T-helper 1 cell (primary cell): ENCODE measurements around the gene CAST.
"Not testable (repeated sequence)": the region's sequence is repeated elsewhere in the genome, so short reads cannot be mapped to it uniquely, and the experiment has no call there.

Experiments
- DNase-seq, 5 donors: peaks; one replicate each; pipeline ENCODE4 v3.0.0-alpha.2; 2012 to 2020

The CAST gene

DNA sequence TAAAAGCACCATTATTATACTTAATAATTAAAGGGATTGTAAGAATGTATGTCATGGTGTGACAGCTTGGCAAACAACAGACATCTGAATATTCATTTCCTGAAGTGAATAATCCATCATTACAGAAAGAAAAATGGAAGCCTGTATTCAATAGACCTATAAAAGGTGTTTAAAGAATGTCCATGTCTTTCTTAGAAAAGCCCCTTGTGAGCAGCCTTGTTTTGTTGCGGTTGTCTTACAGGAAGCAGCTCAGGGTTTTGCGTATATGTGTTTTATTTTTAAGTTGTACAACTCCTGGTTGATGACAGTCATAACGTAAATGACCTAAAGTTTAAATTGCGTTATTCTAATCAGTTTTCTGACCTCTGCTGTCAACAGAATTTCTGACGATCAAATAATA is 53.8 kb downstream of the CAST start:
- peak in 1 of 5 donors; percentile 6 for DNase-seq

DNA sequence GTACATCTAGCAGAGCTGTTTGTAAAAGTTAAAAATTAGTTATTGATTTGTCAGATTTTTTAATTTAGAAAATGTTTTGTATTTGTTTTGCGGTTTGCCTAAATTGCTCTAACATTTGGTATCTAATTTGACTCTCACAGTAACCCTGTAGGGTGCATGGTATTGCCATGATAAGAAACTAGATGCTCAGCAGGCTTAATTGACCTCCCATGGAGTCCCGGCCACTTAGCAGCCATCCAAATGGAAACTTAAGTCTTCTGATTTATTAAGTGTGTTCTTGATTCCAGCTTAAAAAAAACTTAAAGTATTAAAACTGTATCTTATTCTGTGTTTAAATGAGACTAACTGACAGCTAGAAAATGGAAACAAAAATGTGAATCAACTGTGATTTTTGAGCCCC is 54.5 kb downstream of the CAST start:
- DNase-seq = no peak

GRCh38 chr5:96717874-96718273 is 55.7 kb downstream of the CAST start:
- no peak for DNase-seq

DNA sequence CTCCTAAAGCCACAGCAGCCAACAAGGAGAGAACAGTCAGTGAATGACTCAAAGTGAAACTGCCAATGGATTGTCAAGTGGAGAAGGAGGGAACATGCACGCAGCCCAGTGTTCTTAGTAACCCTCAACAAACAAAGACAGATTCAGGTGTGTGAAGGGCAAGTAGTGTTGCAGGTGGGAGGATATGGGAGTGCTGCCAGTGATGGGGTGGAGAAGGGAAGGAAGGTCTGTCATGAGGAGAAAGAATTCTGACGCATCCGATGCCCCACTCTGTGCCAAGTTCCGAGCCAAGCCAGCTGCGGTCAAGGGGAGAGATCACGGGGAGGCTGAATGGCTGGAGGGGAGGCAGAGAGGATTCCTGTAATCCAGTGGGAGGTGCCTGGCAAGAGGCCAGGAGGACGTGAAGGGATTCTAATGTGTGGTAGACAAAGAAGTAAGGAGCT is 56.5 kb downstream of the CAST start:
- DNase-seq = no peak

- DNase-seq = no peak
Observed at GRCh38 chr5:96720408-96720807, 58.2 kb downstream of the CAST start.

DNA sequence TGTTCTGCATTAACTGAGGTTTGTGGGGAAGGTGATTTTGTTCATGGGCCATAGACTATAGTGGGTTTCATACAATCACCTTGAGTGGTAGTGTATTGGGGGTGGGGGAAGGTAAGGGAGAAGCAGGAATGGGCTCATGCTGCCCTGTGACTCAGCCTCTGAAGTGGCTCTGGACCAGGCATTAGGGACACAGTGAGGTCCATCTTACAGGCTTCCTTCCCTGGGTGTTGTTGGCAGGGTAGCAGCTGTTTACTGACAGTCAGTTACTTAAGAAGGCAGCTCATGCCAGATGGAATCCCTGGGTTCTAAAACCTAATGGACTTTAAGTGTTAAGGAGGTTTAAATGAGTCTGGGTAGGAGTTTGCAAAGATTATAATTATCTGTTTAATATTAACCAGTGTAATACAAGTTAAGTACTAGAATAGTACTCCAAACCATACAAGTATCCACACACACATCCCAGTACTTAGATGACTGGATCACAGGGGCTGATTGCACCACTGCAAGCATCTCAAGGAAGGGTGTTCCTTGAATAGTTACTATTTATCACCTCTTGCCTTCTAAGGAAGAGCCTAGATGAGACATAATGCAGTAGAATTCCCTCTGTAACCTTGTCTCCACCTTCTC is 59.3 kb downstream of the CAST start:
- no peak for DNase-seq

- DNase-seq = no peak
Observed at GRCh38 chr5:96725257-96725656, 63.1 kb downstream of the CAST start.

DNA sequence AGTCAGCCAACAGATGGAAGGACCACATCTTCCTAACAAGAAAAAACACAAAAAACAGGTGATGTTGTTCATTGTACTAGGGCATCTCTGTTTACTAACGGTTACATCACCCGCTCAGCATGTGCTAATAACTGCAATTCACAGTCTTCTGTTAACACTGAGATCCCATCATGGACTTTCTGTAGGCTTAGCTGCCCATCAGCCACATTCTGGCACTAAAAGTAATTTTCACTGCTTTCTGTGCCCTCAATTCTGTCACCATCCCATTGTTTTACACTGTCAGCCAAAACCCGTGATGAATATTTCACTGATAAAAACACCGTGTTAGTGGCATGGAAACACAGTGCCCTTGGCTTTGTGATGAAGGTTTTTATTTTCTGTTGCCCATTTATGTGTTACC is 64.6 kb downstream of the CAST start:
- DNase-seq = no peak

DNA sequence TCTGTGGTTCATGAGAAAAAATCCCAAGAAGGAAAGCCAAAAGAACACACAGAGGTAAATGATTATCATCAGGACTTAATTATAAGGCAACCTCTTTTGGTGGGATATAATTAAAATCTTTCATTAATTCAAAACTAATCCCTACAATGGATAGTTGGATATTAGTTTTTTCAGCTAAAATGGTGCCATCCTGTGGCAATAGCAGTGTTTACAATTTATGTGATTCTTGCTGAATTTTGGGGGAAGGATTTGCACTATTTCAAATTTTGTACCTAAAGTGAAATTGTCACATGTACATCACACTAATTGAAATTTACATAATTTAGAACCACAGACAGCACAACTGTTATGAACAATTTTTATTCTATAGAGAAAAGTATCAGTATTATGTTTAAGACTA is 67.0 kb downstream of the CAST start:
- DNase-seq = no peak

DNA sequence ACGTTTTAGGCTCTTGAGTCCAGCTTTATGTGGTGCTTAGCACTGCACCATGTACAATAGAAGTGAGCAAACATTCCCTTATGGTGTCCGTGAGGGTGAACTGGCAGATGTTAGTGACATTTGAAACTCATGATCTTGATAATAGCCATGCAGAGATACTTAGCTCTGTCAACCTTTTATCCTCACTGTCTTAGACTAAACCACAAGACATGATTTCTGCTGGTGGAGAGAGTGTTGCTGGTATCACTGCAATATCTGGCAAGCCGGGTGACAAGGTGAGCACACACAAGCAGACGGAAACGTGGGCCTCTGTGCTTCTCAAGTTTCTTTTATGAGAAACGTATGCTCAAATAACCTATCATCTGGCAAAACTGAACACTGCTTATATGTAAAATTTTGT is 68.4 kb downstream of the CAST start:
- DNase-seq = no peak

- DNase-seq = no peak
Observed at GRCh38 chr5:96733771-96734500, 71.8 kb downstream of the CAST start.

- DNase-seq = no peak
Observed at GRCh38 chr5:96734871-96735325, 72.7 kb downstream of the CAST start.

- no peak for DNase-seq
Observed at GRCh38 chr5:96736937-96737336, 74.8 kb downstream of the CAST start.

DNA sequence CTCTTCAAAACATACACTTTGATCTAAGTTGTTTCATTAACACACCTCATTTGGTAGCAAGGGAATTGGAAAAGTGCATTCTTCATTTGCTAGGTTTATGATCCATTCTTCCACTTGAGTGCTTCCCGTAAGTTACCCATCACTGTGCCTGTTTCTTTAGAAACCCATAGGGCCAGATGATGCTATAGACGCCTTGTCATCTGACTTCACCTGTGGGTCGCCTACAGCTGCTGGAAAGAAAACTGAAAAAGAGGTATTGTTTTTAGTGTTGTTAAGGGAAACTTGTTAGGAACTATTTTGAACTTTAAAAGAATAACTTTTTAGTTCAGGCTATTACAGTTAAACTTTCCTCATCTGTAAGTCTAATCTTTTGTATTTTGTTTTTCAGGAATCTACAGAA is 78.9 kb downstream of the CAST start:
- no peak for DNase-seq

GRCh38 chr5:96741891-96742309 is 79.7 kb downstream of the CAST start:
- DNase-seq = no peak

DNA sequence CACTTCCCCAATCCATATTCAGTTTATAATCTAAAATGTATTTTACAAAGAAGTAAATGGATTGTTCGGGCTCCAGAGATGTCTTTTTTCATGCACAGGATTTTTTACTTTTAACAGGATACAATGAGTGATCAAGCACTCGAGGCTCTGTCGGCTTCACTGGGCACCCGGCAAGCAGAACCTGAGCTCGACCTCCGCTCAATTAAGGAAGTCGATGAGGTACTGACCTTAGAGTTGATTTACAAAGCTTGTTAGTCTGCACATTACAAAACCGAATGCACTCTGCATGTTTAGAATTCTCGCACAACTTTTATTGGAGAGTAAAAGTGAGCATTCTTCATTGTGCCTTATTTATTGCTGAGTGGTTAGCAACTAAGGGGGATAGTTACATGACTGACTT is 80.4 kb downstream of the CAST start:
- DNase-seq = no peak

DNA sequence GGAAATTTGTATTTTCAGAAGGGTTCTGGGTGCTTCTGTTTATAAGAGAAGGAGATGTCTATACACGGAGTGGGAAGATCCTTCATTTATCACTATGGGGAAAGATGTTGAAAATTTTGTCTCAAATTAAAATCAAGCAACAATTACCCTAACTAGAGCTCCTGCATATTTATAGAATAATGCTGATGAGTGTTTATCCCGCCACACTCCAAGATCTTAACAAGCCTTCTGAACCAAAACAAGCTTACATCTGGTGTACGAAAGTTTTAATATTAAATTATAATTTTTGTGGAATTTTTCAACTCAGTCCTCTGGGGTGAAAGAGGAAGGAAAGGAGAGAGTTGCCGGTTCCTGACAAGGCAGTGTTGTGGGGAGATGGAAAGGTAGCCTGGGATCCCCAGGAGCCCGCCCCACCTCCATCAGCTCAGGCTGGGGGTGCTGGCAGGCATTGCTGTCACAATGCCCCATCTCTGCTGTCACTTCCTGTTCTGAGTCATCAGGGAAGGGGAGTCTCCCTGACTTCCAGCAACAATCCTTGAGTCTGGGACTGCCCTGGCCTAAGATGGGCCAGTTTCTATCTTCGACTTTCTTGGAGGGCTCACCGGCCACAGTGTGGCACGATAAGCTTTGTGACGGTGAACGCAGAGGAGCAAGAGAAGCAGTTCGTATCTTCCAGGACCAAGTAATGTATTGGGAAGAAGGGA is 81.0 kb downstream of the CAST start:
- DNase-seq = no peak

DNA sequence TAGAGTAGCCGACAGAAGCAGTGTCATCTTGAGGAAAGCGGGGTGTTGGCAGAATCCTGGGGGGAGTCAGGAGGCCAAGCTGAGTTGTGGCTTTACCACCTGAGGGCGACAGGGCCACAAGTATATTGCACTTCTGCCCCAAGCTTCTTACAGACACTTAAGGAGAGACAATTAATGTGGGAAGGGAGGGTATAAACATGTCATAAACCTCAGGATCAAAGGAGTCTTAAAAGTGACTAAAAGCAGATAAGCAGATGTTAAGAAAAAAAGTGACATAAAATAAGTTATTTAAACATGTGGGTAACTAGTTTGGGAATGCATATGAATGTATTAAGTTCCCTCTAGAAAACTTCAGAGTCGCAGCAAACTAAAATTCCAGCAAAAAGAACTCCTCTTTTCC is 81.6 kb downstream of the CAST start:
- no peak for DNase-seq

DNA sequence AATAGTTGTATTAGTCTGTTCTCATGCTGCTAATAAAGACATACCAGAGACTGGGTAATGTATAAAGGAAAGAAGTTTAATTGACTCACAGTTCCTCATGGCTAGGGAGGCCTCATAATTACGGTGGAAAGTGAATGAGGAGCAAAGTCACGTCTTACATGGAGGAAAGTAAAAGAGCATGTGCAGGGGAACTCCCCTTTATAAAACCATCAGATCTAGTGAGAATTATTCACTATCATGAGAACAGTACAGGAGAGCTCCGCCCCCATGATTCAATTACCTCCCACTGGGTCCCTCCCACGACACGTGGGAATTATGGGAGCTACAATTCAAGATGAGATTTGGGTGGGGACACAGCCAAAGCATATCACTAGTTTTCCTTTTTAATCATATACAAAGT is 82.0 kb downstream of the CAST start:
- not testable (repeated sequence) for DNase-seq

- DNase-seq = no peak
Observed at GRCh38 chr5:96745025-96745424, 82.8 kb downstream of the CAST start.

GRCh38 chr5:96745844-96746531 is 83.8 kb downstream of the CAST start:
- no peak for DNase-seq

- DNase-seq = no peak
Observed at GRCh38 chr5:96747720-96748119, 85.5 kb downstream of the CAST start.

- no peak for DNase-seq
Observed at GRCh38 chr5:96750110-96750822, 88.1 kb downstream of the CAST start.
